HEK293 (cell line): Measurements from ENCODE around the gene UTP11.
"Not testable (repeated sequence)": the region's sequence is repeated elsewhere in the genome, so short reads cannot be mapped to it uniquely, and the experiment has no call there.

Source experiments
- CTCF ChIA-PET: fragments of 350-600 bp; formaldehyde crosslinking; extraction: SDS; loops from one replicate; lab custom pipeline; 2021; ENCODE audit warnings: antibody characterized with exemption; lab: Yijun Ruan, JAX
- POLR2A ChIA-PET: fragments of 300-600 bp; formaldehyde crosslinking; extraction: SDS; loops from one replicate; lab custom pipeline; 2020; ENCODE audit warnings: antibody characterized with exemption, inconsistent platforms; lab: Yijun Ruan, JAX
- H3K27ac ChIP-seq: fragments of 200-500 bp; sonication (Bioruptor generic); 2 replicates; pipeline ENCODE4 v1.5.1; 2014; ENCODE audit warnings: low read depth, low read length, control low read depth, inconsistent platforms; ENCODE audit errors: extremely low read depth
- H3K36me3 ChIP-seq, 2 experiments: fragments of 200-500 bp in 1 of 2; sonication (Bioruptor generic) in 1 of 2; 1 replicate in 1 of 2; 2 replicates in 1 of 2; pipeline ENCODE4 v1.5.1; 2014 to 2017; ENCODE audit warnings: inconsistent platforms in 2 of 2, low read length in 2 of 2; ENCODE audit not compliant: control insufficient read depth in 2 of 2, insufficient read depth in 1 of 2
- H3K4me1 ChIP-seq: fragments of 200-500 bp; sonication (Bioruptor generic); 2 replicates; pipeline ENCODE4 v1.5.1; 2014; ENCODE audit warnings: mild to moderate bottlenecking, low read length, inconsistent platforms; ENCODE audit not compliant: control insufficient read depth, insufficient read depth
- H3K4me3 ChIP-seq: 2 replicates; pipeline ENCODE4 v1.5.1; 2011; ENCODE audit warnings: low read depth, mild to moderate bottlenecking, control low read depth, low read length, moderate library complexity
- H3K9me3 ChIP-seq: fragments of 200-500 bp; sonication (Bioruptor generic); 2 replicates; pipeline ENCODE4 v1.5.1; 2014; ENCODE audit warnings: low read depth, low read length, inconsistent platforms; ENCODE audit not compliant: control insufficient read depth, insufficient read depth
- FEZF1 ChIP-seq: fragments of 450-650 bp; formaldehyde crosslinking; IDR thresholded peaks from 2 replicates; pipeline ENCODE4 v1.5.1; 2016; ENCODE audit warnings: missing biosample characterization, missing genetic modification characterization
- GFI1B ChIP-seq: fragments of 450-650 bp; formaldehyde crosslinking; IDR thresholded peaks from 2 replicates; pipeline ENCODE4 v1.5.1; 2016; ENCODE audit warnings: missing biosample characterization, missing genetic modification characterization
- GLIS1 ChIP-seq: fragments of 450-650 bp; formaldehyde crosslinking; IDR thresholded peaks from 2 replicates; pipeline ENCODE4 v1.5.1; 2016; ENCODE audit warnings: missing biosample characterization, missing genetic modification characterization
- INSM2 ChIP-seq: fragments of 450-650 bp; formaldehyde crosslinking; IDR thresholded peaks from 2 replicates; pipeline ENCODE4 v1.5.1; 2016; ENCODE audit warnings: missing biosample characterization, missing genetic modification characterization
- KLF9 ChIP-seq: fragments of 450-650 bp; formaldehyde crosslinking; IDR thresholded peaks from 2 replicates; pipeline ENCODE4 v1.5.1; 2016; ENCODE audit warnings: missing biosample characterization, missing genetic modification characterization, low read depth
- OSR2 ChIP-seq: fragments of 450-650 bp; formaldehyde crosslinking; IDR thresholded peaks from 2 replicates; pipeline ENCODE4 v1.5.1; 2016; ENCODE audit warnings: missing biosample characterization, missing genetic modification characterization
- PRDM6 ChIP-seq: fragments of 450-650 bp; formaldehyde crosslinking; IDR thresholded peaks from 2 replicates; pipeline ENCODE4 v1.5.1; 2017; ENCODE audit warnings: missing biosample characterization, missing genetic modification characterization
- SP7 ChIP-seq: fragments of 450-650 bp; formaldehyde crosslinking; IDR thresholded peaks from 2 replicates; pipeline ENCODE4 v1.5.1; 2016; ENCODE audit warnings: missing biosample characterization, missing genetic modification characterization
- YY1 ChIP-seq: fragments of 450-650 bp; formaldehyde crosslinking; IDR thresholded peaks from 2 replicates; pipeline ENCODE4 v1.5.1; 2018; ENCODE audit warnings: missing biosample characterization, missing genetic modification characterization
- ZBTB17 ChIP-seq: fragments of 450-650 bp; formaldehyde crosslinking; IDR thresholded peaks from 2 replicates; pipeline ENCODE4 v1.5.1; 2016; ENCODE audit warnings: missing biosample characterization, missing genetic modification characterization
- ZEB2 ChIP-seq: fragments of 450-650 bp; formaldehyde crosslinking; IDR thresholded peaks from 2 replicates; pipeline ENCODE4 v1.5.1; 2016; ENCODE audit warnings: missing biosample characterization, missing genetic modification characterization
- ZFP69B ChIP-seq: fragments of 450-650 bp; formaldehyde crosslinking; IDR thresholded peaks from 2 replicates; pipeline ENCODE4 v1.5.1; 2016; ENCODE audit warnings: missing biosample characterization, missing genetic modification characterization
- ZNF112 ChIP-seq: fragments of 450-650 bp; formaldehyde crosslinking; IDR thresholded peaks from 2 replicates; pipeline ENCODE4 v1.5.0; 2017; ENCODE audit warnings: missing biosample characterization, missing genetic modification characterization
- ZNF202 ChIP-seq: fragments of 450-650 bp; formaldehyde crosslinking; IDR thresholded peaks from 2 replicates; pipeline ENCODE4 v1.5.1; 2016; ENCODE audit warnings: missing biosample characterization, missing genetic modification characterization, borderline replicate concordance
- ZNF223 ChIP-seq: fragments of 450-650 bp; formaldehyde crosslinking; IDR thresholded peaks from 2 replicates; pipeline ENCODE4 v1.5.1; 2016; ENCODE audit warnings: missing biosample characterization, missing genetic modification characterization
- ZNF239 ChIP-seq: fragments of 450-650 bp; formaldehyde crosslinking; IDR thresholded peaks from 2 replicates; pipeline ENCODE4 v1.5.1; 2016; ENCODE audit warnings: missing biosample characterization, missing genetic modification characterization
- ZNF266 ChIP-seq: fragments of 450-650 bp; formaldehyde crosslinking; IDR thresholded peaks from 2 replicates; pipeline ENCODE4 v1.5.1; 2016; ENCODE audit warnings: missing biosample characterization, missing genetic modification characterization, low read depth
- ZNF292 ChIP-seq: fragments of 450-650 bp; formaldehyde crosslinking; IDR thresholded peaks from 2 replicates; pipeline ENCODE4 v1.5.1; 2016; ENCODE audit warnings: low read depth, missing biosample characterization, missing genetic modification characterization, borderline replicate concordance
- ZNF335 ChIP-seq: fragments of 450-650 bp; formaldehyde crosslinking; conservative IDR thresholded peaks from 2 replicates; pipeline ENCODE4 v1.5.1; 2016; ENCODE audit warnings: missing biosample characterization, missing genetic modification characterization
- ZNF404 ChIP-seq: fragments of 450-650 bp; formaldehyde crosslinking; IDR thresholded peaks from 2 replicates; pipeline ENCODE4 v1.5.1; 2017; ENCODE audit warnings: missing biosample characterization, missing genetic modification characterization
- ZNF518A ChIP-seq: fragments of 450-650 bp; formaldehyde crosslinking; conservative IDR thresholded peaks from 2 replicates; pipeline ENCODE4 v1.5.1; 2016; ENCODE audit warnings: low read depth, missing biosample characterization, missing genetic modification characterization
- ZNF530 ChIP-seq: fragments of 450-650 bp; formaldehyde crosslinking; IDR thresholded peaks from 2 replicates; pipeline ENCODE4 v1.5.1; 2016; ENCODE audit warnings: low read depth, missing biosample characterization, missing genetic modification characterization
- ZNF629 ChIP-seq: fragments of 450-650 bp; formaldehyde crosslinking; IDR thresholded peaks from 2 replicates; pipeline ENCODE4 v1.5.1; 2017; ENCODE audit warnings: missing biosample characterization, missing genetic modification characterization
- ZNF654 ChIP-seq: fragments of 450-650 bp; formaldehyde crosslinking; IDR thresholded peaks from 2 replicates; pipeline ENCODE4 v1.5.1; 2016; ENCODE audit warnings: low read depth, missing biosample characterization, missing genetic modification characterization
- ZNF777 ChIP-seq: fragments of 450-650 bp; formaldehyde crosslinking; IDR thresholded peaks from 2 replicates; pipeline ENCODE4 v1.5.1; 2017; ENCODE audit warnings: missing biosample characterization, missing genetic modification characterization, borderline replicate concordance
- ZXDB ChIP-seq: fragments of 450-650 bp; formaldehyde crosslinking; IDR thresholded peaks from 2 replicates; pipeline ENCODE4 v1.5.1; 2016; ENCODE audit warnings: missing biosample characterization, missing genetic modification characterization

UTP11 gene

DNA sequence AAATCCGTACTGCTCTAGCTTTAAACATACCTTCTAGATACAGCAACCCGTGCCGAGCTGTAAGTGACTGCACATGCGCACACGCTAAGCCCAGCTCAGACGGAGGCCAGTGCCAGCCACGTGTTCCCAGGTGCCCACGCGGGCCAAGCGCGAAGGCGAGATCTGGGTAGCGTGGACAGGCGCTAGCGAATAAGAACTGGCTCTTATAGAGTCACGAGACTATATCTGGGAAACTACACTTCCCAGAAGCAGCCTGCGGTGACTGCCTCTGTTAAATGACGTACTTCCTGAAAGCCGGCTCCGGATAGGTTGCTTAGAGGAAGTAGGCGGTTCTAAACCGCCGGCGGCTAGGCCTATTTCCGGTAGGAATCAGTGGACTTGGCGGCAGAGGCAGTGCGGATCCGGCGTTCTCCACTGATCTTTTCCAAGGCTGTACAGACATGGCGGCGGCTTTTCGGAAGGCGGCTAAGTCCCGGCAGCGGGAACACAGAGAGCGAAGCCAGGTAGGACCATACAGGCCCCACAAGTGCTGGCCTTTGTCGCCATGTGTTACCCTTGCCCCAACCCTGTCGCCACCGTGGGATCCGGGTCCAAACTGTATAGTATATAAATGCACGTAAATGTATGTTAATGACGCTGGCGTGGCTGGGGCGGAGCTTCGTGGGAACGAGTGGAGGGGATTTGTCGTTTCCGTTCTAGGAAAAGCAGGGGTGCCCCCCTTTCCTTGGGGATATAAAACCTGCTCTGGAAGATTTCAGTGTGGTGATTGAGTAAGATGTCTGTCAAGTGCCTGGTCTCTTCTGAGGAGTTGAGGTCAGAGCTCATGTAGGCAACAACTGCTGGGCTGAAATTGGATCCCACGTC lies at the start of gene UTP11 (continued):
- TF ChIP-seq ZNF335 (tag by site-specific recombination) = peak; percentile 93
- TF ChIP-seq GLIS1 = 0 out of 2 replicates have a peak, but pooled peaks have one; percentile 9
- no peak for TF ChIP-seq ZNF530 (tag by site-specific recombination)
- no peak for TF ChIP-seq ZNF404
- TF ChIP-seq ZNF223 = no peak
- TF ChIP-seq ZNF202 (tag by site-specific recombination) = no peak
- TF ChIP-seq YY1 = peak; percentile 75
- TF ChIP-seq OSR2 (tag by site-specific recombination) = no peak
- TF ChIP-seq ZXDB (tag by site-specific recombination) = peak; percentile 83

GRCh38 chr1:37964106-37964505 lies 48.4 kb upstream of the UTP11 start:
- H3K4me3 ChIP-seq, H3K27ac ChIP-seq, H3K4me1 ChIP-seq, H3K9me3 ChIP-seq: not testable (repeated sequence)
- peaks cover 50 to 86% of the 10 kb centered on the region in 2 experiments for H3K36me3 ChIP-seq
- ChIA-PET POLR2A (interaction anchor here (0.5 kb wide), 1 partner anchor 1093 kb away, joined by 4 read pairs; no protein-coding TSS in a partner anchor), CTCF (interaction anchor here (0.6 to 0.7 kb wide), 2 partner anchors 10 to 28 kb away, joined by 3 to 4 read pairs; no protein-coding TSS in a partner anchor)

GRCh38 chr1:37965301-37965700 lies 47.2 kb upstream of the UTP11 start:
- CTCF ChIA-PET = no interaction called here
- TF ChIP-seq FEZF1 (tag by site-specific recombination) (no peak), ZNF239 (tag by site-specific recombination) (no peak), SP7 (tag by site-specific recombination) (no peak), ZNF518A (tag by site-specific recombination) (no peak), ZNF777 (tag by site-specific recombination) (no peak), ZNF292 (tag by site-specific recombination) (no peak), ZNF629 (tag by site-specific recombination) (no peak), ZFP69B (tag by site-specific recombination) (no peak), PRDM6 (tag by site-specific recombination) (no peak), ZNF202 (tag by site-specific recombination) (no peak), GFI1B (no peak), ZEB2 (tag by site-specific recombination) (no peak), ZBTB17 (tag by site-specific recombination) (no peak), ZNF112 (tag by site-specific recombination) (no peak), ZNF654 (tag by site-specific recombination) (no peak), KLF9 (no peak), INSM2 (tag by site-specific recombination) (no peak), ZNF266 (tag by site-specific recombination) (no peak)

More at GRCh38 chr1:37965301-37965700, 47.2 kb upstream of the UTP11 start:
- Histone ChIP-seq H3K4me3 (no peak overlapping the region), H3K4me1 (no peaks in the 10 kb centered on the region), H3K27ac (no peak overlapping the region), H3K9me3 (no peaks in the 10 kb centered on the region), H3K36me3 (peaks cover 47 to 84% of the 10 kb centered on the region in 2 experiments)
- POLR2A ChIA-PET = no interaction called here
